Measurements from ENCODE around the gene ZRANB3.
"Not testable (repeated sequence)": the region's sequence is repeated elsewhere in the genome, so short reads cannot be mapped to it uniquely, and the experiment has no call there.

Gene ZRANB3

DNA sequence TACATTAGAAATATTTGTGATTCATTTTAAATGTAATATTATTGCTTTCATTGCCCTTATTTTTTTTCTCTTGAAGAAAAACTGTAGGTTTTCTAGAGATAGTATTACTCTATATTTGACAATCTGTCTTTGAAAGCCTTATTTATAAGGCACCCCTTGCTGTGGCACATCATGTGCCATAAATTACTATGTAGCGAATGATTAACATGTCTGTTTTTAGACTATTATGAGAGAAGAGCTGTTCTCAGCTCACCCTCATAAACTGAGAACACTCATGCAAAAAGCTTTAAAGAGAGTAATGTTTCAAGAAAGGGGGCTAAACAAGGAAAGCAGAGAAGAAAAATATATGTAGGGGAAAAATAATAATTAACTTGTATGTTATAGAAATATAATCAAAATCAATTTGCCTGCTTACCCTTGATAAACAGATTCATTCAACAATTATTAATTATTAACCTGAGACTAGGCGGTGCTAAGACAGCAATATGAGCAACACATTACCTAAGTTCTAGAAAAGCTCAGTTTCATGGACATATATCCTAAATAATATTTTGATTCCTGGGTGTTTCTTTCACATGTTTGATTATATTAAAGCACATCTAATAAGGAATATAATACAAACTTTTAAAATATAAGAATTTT lies 409.9 kb downstream of the ZRANB3 start:
- no peak overlapping the region for H3K4me3 ChIP-seq (ENCODE audit: low read depth, low read length)
- no peak for DNase-seq (ENCODE audit: low read depth)
- TF ChIP-seq CTCF (IDR thresholded peaks at IDR 0.05; ENCODE audit: control insufficient read depth, extremely low read depth, insufficient read depth), result no peak

GRCh38 chr2:135119582-135119981 lies 411.4 kb downstream of the ZRANB3 start:
- no peak for DNase-seq (ENCODE audit: low read depth)
- no peak for TF ChIP-seq CTCF (IDR thresholded peaks at IDR 0.05; ENCODE audit: control insufficient read depth, extremely low read depth, insufficient read depth)
- no peak overlapping the region for H3K4me3 ChIP-seq (ENCODE audit: low read depth, low read length)

GRCh38 chr2:135113322-135113721 lies 417.7 kb downstream of the ZRANB3 start:
- no peak for DNase-seq (ENCODE audit: low read depth)
- no peak overlapping the region for H3K4me3 ChIP-seq (ENCODE audit: low read depth, low read length)
- TF ChIP-seq CTCF (IDR thresholded peaks at IDR 0.05; ENCODE audit: control insufficient read depth, extremely low read depth, insufficient read depth), result no peak

DNA sequence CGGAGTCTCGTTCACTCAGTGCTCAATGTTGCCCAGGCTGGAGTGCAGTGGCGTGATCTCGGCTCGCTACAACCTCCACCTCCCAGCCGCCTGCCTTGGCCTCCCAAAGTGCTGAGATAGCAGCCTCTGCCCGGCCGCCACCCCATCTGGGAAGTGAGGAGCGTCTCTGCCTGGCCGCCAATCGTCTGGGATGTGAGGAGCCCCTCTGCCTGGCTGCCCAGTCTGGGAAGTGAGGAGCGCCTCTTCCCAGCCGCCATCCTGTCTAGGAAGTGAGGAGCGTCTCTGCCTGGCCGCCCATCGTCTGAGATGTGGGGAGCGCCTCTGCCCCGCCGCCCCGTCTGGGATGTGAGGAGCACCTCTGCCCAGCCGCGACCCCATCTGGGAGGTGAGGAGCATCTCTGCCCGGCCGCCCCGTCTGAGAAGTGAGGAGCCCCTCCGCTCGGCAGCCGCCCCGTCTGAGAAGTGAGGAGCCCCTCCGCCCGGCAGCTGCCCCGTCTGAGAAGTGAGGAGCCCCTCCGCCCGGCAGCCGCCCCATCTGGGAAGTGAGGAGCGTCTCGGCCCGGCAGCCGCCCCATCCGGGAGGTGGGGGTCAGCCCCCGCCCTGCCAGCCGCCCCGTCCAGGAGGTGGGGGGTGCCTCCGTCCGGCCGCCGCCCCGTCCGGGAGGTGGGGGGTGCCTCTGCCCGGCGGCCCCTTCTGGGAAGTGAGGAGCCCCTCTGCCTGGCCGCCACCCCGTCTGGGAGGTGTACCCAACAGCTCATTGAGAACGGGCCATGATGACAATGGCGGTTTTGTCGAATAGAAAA lies 425.3 kb downstream of the ZRANB3 start:
- not testable (repeated sequence) for DNase-seq (ENCODE audit: low read depth)

DNA sequence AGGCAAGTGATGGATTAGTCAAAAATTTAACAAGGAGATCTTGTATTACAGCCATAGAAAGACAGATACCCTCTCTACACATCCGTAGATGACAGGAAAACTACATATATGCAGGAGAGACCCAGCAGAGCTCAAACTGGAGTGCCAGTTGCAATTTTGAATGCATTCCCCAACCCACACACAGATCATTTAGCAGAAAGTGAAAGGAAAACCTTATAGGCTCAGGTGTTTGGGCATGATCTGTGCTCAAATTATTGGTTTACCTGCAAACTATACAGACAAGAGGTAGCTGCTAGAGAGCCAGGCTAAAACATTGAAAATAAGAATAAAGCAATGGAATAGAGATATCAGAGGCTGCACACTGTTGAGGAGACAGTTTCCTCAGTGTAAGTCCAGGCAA lies 427.2 kb downstream of the ZRANB3 start:
- no peak overlapping the region for H3K4me3 ChIP-seq (ENCODE audit: low read depth, low read length)
- DNase-seq (ENCODE audit: low read depth), result no peak
- no peak for TF ChIP-seq CTCF (IDR thresholded peaks at IDR 0.05; ENCODE audit: control insufficient read depth, extremely low read depth, insufficient read depth)

More for the DNA sequence above, 425.3 kb downstream of the ZRANB3 start:
- not testable (repeated sequence) for H3K4me3 ChIP-seq (ENCODE audit: low read depth, low read length)

GRCh38 chr2:135099802-135100483 lies 431.1 kb downstream of the ZRANB3 start:
- no peak overlapping the region for H3K4me3 ChIP-seq (ENCODE audit: low read depth, low read length)
- TF ChIP-seq CTCF (IDR thresholded peaks at IDR 0.05; ENCODE audit: control insufficient read depth, extremely low read depth, insufficient read depth), result no peak
- DNase-seq (ENCODE audit: low read depth), result no peak

DNA sequence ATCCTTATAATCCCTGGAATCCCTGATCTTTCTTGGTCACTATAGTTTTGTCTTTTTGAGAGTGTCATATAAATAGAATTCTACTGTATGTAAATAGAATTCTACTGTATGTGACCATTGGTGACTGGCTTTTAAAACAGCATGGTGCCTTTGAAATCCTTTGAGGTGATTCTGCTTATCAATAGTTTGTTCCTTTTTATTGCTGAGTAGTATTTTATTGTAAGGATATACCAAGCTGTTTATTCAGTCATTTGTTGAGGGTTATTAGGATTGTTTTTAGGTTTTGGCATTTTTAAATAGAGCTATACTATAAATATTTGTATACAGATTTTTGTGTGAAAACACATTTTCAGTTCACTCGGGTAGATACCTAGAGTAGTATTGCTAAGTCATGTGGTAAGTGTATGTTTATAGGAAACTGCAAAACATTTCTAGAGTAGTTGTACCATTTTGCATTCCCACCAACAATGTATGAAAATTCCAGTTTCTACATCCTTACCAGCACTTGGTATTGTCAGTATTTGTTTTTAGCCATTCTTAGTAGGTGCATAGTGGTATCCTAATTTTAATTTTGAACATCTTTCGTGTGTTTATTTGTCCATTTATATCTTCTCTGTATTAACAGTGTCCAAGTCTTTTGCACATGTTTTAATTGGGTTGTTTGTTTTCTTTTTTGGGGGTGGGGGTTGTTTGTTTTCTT lies 433.3 kb downstream of the ZRANB3 start:
- no peak for TF ChIP-seq CTCF (IDR thresholded peaks at IDR 0.05; ENCODE audit: control insufficient read depth, extremely low read depth, insufficient read depth)
- DNase-seq (ENCODE audit: low read depth), result no peak
- no peak overlapping the region for H3K4me3 ChIP-seq (ENCODE audit: low read depth, low read length)
